Measurements from ENCODE around the gene DAPK2.

The DAPK2 gene

DNA sequence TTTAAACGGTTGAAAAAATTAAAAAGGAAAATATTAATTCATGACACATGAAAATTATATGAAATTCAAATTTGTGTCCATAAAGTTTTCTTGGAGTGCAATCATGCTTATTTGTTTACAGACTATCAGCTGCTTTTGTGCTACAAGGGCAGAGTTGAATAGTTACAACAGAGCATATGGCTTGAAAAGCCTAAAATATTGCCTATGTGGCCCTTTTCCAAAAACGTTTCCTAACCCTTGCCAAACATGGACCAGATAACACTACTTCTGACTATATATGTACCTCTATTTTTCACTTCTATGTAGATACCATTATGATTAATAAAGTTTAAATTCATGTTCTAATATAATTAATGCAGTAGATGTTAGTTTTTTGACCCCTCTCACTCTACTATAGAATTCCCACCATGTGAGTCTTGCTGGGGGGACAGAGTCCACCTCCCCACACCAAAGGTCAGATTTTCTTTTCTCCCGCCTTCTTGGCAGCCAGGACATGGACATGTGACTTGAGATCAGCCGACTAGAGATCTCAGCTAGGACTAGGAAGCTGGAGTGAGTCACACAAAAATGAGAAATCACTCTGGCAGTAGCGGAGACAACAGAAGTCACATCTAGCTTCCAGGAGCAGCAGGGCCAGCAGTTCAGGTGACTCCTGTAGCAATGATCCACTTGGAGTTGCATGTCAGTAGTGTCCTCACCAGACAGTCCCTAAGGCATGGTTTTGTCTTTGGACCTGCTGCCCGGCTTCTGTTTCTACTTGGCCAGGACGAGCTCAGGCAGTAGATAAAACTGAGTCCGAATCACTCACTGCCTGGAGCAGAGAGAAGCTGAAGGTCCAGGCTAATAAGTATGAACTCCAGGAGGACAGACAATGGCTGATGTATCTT, 24.9 kb upstream of the DAPK2 start:
- ChIA-PET CTCF (no interaction called here), POLR2A (interaction anchor here (1.4 kb wide), 1 partner anchor 22 kb away, joined by 7 read pairs; the partner anchor contains the start of gene CIAO2A)
- no peak for TF ChIP-seq TARDBP (IDR thresholded peaks at IDR 0.05)
- TF ChIP-seq NFRKB (IDR thresholded peaks at IDR 0.05), result no peak
- TF ChIP-seq ELF4 (IDR thresholded peaks at IDR 0.05), result no peak
- no peak for TF ChIP-seq FOXK2 (IDR thresholded peaks at IDR 0.05)
- no peak for TF ChIP-seq FOXA1 (IDR thresholded peaks at IDR 0.05)
- no peak for TF ChIP-seq FOXM1 (IDR thresholded peaks at IDR 0.05; ENCODE audit: borderline replicate concordance)
- no peak for TF ChIP-seq PKNOX1 (IDR thresholded peaks at IDR 0.05)
- TF ChIP-seq LEF1 (IDR thresholded peaks at IDR 0.05; ENCODE audit: borderline replicate concordance), result no peak
- TF ChIP-seq ZNF384 (IDR thresholded peaks at IDR 0.05), result no peak
- TF ChIP-seq CTBP1 (IDR thresholded peaks at IDR 0.05; ENCODE audit: borderline replicate concordance), result no peak
- no peak for TF ChIP-seq BHLHE40 (IDR thresholded peaks at IDR 0.05; ENCODE audit: borderline replicate concordance)
- TF ChIP-seq ARNT (IDR thresholded peaks at IDR 0.05), result no peak
- no peak for DNase-seq (ENCODE audit: extremely low spot score)

GRCh38 chr15:64070106-64070505, 23.8 kb upstream of the DAPK2 start:
- POLR2A ChIA-PET, result no interaction called here
- CTCF ChIA-PET, result interaction anchor here (0.6 kb wide), 2 partner anchors 484 to 1676 kb away, joined by 3 read pairs; no protein-coding TSS in a partner anchor
- no peak for DNase-seq (ENCODE audit: extremely low spot score)
- TF ChIP-seq FOXM1 (IDR thresholded peaks at IDR 0.05; ENCODE audit: borderline replicate concordance) (no peak), NFRKB (IDR thresholded peaks at IDR 0.05) (no peak), BHLHE40 (IDR thresholded peaks at IDR 0.05; ENCODE audit: borderline replicate concordance) (no peak), SUZ12 (IDR thresholded peaks at IDR 0.05) (no peak), TARDBP (IDR thresholded peaks at IDR 0.05) (no peak), SP1 (IDR thresholded peaks at IDR 0.05) (no peak), ELF4 (IDR thresholded peaks at IDR 0.05) (no peak), LEF1 (IDR thresholded peaks at IDR 0.05; ENCODE audit: borderline replicate concordance) (no peak), CTBP1 (IDR thresholded peaks at IDR 0.05; ENCODE audit: borderline replicate concordance) (no peak), L3MBTL2 (conservative IDR thresholded peaks at IDR 0.05) (no peak), HDGF (IDR thresholded peaks at IDR 0.05; ENCODE audit: borderline replicate concordance) (no peak), ZNF384 (IDR thresholded peaks at IDR 0.05) (no peak)

- ChIA-PET CTCF (interaction anchor here (1.3 to 1.6 kb wide), 3 partner anchors 123 to 316 kb away, joined by 4 to 12 read pairs (median 6); no protein-coding TSS in a partner anchor), POLR2A (no interaction called here)
- TF ChIP-seq LEF1 (IDR thresholded peaks at IDR 0.05; ENCODE audit: borderline replicate concordance) (no peak), ARNT (IDR thresholded peaks at IDR 0.05) (no peak), NFRKB (IDR thresholded peaks at IDR 0.05) (no peak), FOXK2 (IDR thresholded peaks at IDR 0.05) (no peak), PKNOX1 (IDR thresholded peaks at IDR 0.05) (no peak), SUZ12 (IDR thresholded peaks at IDR 0.05) (no peak), CTBP1 (IDR thresholded peaks at IDR 0.05; ENCODE audit: borderline replicate concordance) (no peak), FOXA1 (IDR thresholded peaks at IDR 0.05) (no peak), ZNF384 (IDR thresholded peaks at IDR 0.05) (no peak), SP1 (IDR thresholded peaks at IDR 0.05) (no peak), HDGF (IDR thresholded peaks at IDR 0.05; ENCODE audit: borderline replicate concordance) (no peak), FOXM1 (IDR thresholded peaks at IDR 0.05; ENCODE audit: borderline replicate concordance) (no peak), TARDBP (IDR thresholded peaks at IDR 0.05) (no peak), ELF4 (IDR thresholded peaks at IDR 0.05) (no peak), BHLHE40 (IDR thresholded peaks at IDR 0.05; ENCODE audit: borderline replicate concordance) (no peak), L3MBTL2 (conservative IDR thresholded peaks at IDR 0.05) (no peak)
- no peak for DNase-seq (ENCODE audit: extremely low spot score)
Measured at GRCh38 chr15:64068133-64068532, 21.8 kb upstream of the DAPK2 start.

- ChIA-PET CTCF (interaction anchor here (0.7 to 1.6 kb wide), 5 partner anchors 97 to 315 kb away, joined by 3 to 12 read pairs (median 4); no protein-coding TSS in a partner anchor), POLR2A (no interaction called here)
- no peak for TF ChIP-seq ZNF384 (IDR thresholded peaks at IDR 0.05)
- no peak for TF ChIP-seq BHLHE40 (IDR thresholded peaks at IDR 0.05; ENCODE audit: borderline replicate concordance)
- TF ChIP-seq PKNOX1 (IDR thresholded peaks at IDR 0.05), result no peak
- no peak for TF ChIP-seq FOXA1 (IDR thresholded peaks at IDR 0.05)
- no peak for TF ChIP-seq LEF1 (IDR thresholded peaks at IDR 0.05; ENCODE audit: borderline replicate concordance)
- TF ChIP-seq CTBP1 (IDR thresholded peaks at IDR 0.05; ENCODE audit: borderline replicate concordance), result no peak
- TF ChIP-seq FOXK2 (IDR thresholded peaks at IDR 0.05), result no peak
- no peak for TF ChIP-seq L3MBTL2 (conservative IDR thresholded peaks at IDR 0.05)
- no peak for TF ChIP-seq FOXM1 (IDR thresholded peaks at IDR 0.05; ENCODE audit: borderline replicate concordance)
- peak; percentile 64 for DNase-seq (ENCODE audit: extremely low spot score)
Measured at GRCh38 chr15:64067564-64068030, 21.3 kb upstream of the DAPK2 start.

DNA sequence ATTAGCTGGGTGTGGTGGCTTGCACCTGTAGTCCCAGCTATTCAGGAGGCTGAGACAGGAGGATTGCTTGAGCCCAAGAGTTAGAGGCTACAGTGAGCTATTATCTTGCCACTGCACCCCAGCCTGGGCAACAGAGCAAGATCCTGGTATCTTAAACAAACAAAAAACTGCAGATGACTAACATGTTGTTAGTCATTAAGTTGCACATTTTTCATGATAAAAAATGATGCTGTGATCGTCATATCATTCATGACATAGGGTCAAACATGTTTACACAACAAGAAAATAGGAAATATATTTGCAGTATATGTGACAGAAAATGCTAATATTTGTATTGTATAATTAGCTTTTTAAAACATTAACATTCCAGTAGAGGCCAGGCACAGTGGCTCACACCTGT, 20.2 kb upstream of the DAPK2 start:
- TF ChIP-seq SUZ12 (IDR thresholded peaks at IDR 0.05), result no peak
- TF ChIP-seq BHLHE40 (IDR thresholded peaks at IDR 0.05; ENCODE audit: borderline replicate concordance), result no peak
- no peak for TF ChIP-seq ARNT (IDR thresholded peaks at IDR 0.05)
- no peak for TF ChIP-seq CTBP1 (IDR thresholded peaks at IDR 0.05; ENCODE audit: borderline replicate concordance)
- no peak for TF ChIP-seq FOXK2 (IDR thresholded peaks at IDR 0.05)
- no peak for TF ChIP-seq L3MBTL2 (conservative IDR thresholded peaks at IDR 0.05)
- no peak for TF ChIP-seq TARDBP (IDR thresholded peaks at IDR 0.05)
- no peak for TF ChIP-seq LEF1 (IDR thresholded peaks at IDR 0.05; ENCODE audit: borderline replicate concordance)
- TF ChIP-seq HDGF (IDR thresholded peaks at IDR 0.05; ENCODE audit: borderline replicate concordance), result no peak
- TF ChIP-seq NFRKB (IDR thresholded peaks at IDR 0.05), result no peak
- TF ChIP-seq ZNF384 (IDR thresholded peaks at IDR 0.05), result no peak
- no peak for TF ChIP-seq FOXM1 (IDR thresholded peaks at IDR 0.05; ENCODE audit: borderline replicate concordance)
- no peak for TF ChIP-seq FOXA1 (IDR thresholded peaks at IDR 0.05)
- TF ChIP-seq ELF4 (IDR thresholded peaks at IDR 0.05), result no peak
- TF ChIP-seq SP1 (IDR thresholded peaks at IDR 0.05), result no peak
- TF ChIP-seq PKNOX1 (IDR thresholded peaks at IDR 0.05), result no peak
- ChIA-PET POLR2A (no interaction called here), CTCF (interaction anchor here (0.6 to 1.0 kb wide), 3 partner anchors 117 to 604 kb away, joined by 3 to 4 read pairs (median 3); no protein-coding TSS in a partner anchor)
- DNase-seq (ENCODE audit: extremely low spot score), result no peak

All from HEK293T (cell line).